IPS DF 19.7 (cell line): ENCODE measurements around the gene STXBP5L.
"Not testable (repeated sequence)": the region's sequence is repeated elsewhere in the genome, so short reads cannot be mapped to it uniquely, and the experiment has no call there.

Experiments used
- DNase-seq: peaks from one replicate; pipeline ENCODE4 v3.0.0-alpha.2; 2013; ENCODE audit warnings: low read depth, low spot score

The STXBP5L gene

GRCh38 chr3:120908030-120908794, at the start of gene STXBP5L:
STXBP5L (plus strand) TSS chr3:120908205; CDS start chr3:120909579, 1,374 bp downstream.
- DNase-seq, result no peak

GRCh38 chr3:120858521-120858920, 49.5 kb upstream of the STXBP5L start:
- no peak for DNase-seq

- DNase-seq, result no peak
Observed at GRCh38 chr3:120864541-120864940, 43.5 kb upstream of the STXBP5L start.

- DNase-seq, result no peak
Observed at GRCh38 chr3:120875507-120875906, 32.5 kb upstream of the STXBP5L start.

GRCh38 chr3:120875989-120876388, 32.0 kb upstream of the STXBP5L start:
- peak; percentile 5 for DNase-seq

GRCh38 chr3:120879411-120879810, 28.6 kb upstream of the STXBP5L start:
- no peak for DNase-seq

GRCh38 chr3:120892921-120893320, 15.1 kb upstream of the STXBP5L start:
- no peak for DNase-seq

GRCh38 chr3:120894316-120895057, 13.5 kb upstream of the STXBP5L start:
- DNase-seq, result no peak

GRCh38 chr3:120901716-120902115, 6.3 kb upstream of the STXBP5L start:
- not testable (repeated sequence) for DNase-seq

- DNase-seq, result no peak
Observed at GRCh38 chr3:120903221-120903620, 4.8 kb upstream of the STXBP5L start.

- DNase-seq, result peak; percentile 99
Observed at GRCh38 chr3:120907659-120908029, 361 bp upstream of the STXBP5L start.

- DNase-seq, result no peak
Observed at GRCh38 chr3:120908795-120909601, 993 bp downstream of the STXBP5L start.

GRCh38 chr3:120909602-120909878, 1.5 kb downstream of the STXBP5L start:
- no peak for DNase-seq

GRCh38 chr3:120926146-120926545, 18.1 kb downstream of the STXBP5L start:
- no peak for DNase-seq

- DNase-seq, result no peak
Observed at GRCh38 chr3:120928991-120929390, 21.0 kb downstream of the STXBP5L start.

GRCh38 chr3:120931593-120931992, 23.6 kb downstream of the STXBP5L start:
- no peak for DNase-seq

- DNase-seq, result no peak
Observed at GRCh38 chr3:120956143-120956542, 48.1 kb downstream of the STXBP5L start.

- DNase-seq, result no peak
Observed at GRCh38 chr3:120982608-120983320, 74.8 kb downstream of the STXBP5L start.

GRCh38 chr3:120983321-120983665, 75.3 kb downstream of the STXBP5L start:
- DNase-seq, result no peak

- peak; percentile 20 for DNase-seq
Observed at GRCh38 chr3:120983841-120984240, 75.8 kb downstream of the STXBP5L start.

- no peak for DNase-seq
Observed at GRCh38 chr3:120985242-120985641, 77.2 kb downstream of the STXBP5L start.

GRCh38 chr3:120988994-120989393, 81.0 kb downstream of the STXBP5L start:
- no peak for DNase-seq
